Aorta (tissue), 5 donors: ENCODE measurements around the gene ZDHHC6. TPM values are rescaled to one million over a fixed set of nuclear protein-coding genes. Genes with fewer than 3 reads are reported as not detected.
"Not testable (repeated sequence)": the region's sequence is repeated elsewhere in the genome, so short reads cannot be mapped to it uniquely, and the experiment has no call there.

ENCODE experiments used
- ATAC-seq: fragments of 200-7000 bp; cut with Tn5 transposase; one replicate; pipeline ENCODE4 v1.9.1; 2022; ENCODE audit warnings: moderate library complexity; ENCODE audit not compliant: low FRiP score
- DNase-seq, 2 donors: peaks; one replicate each; pipeline ENCODE4 v3.0.0-alpha.2; 2020
- H3K27ac ChIP-seq, 2 donors: one replicate each; pipeline ENCODE4 v1.5.1; 2013; ENCODE audit warnings: low read length in 2 of 2, mild to moderate bottlenecking in 2 of 2, moderate library complexity in 2 of 2, control low read depth in 1 of 2, inconsistent platforms in 1 of 2, low read depth in 1 of 2
- H3K27me3 ChIP-seq, 2 donors: one replicate each; pipeline ENCODE4 v1.6.1; 2013; ENCODE audit warnings: control low read depth in 1 of 2, low read length in 1 of 2, mild to moderate bottlenecking in 1 of 2, moderate library complexity in 1 of 2; ENCODE audit not compliant: insufficient read depth in 2 of 2, control insufficient read depth in 1 of 2
- H3K36me3 ChIP-seq, 2 donors: one replicate each; pipeline ENCODE4 v1.6.1; 2013; ENCODE audit warnings: control low read depth in 1 of 2, low read length in 1 of 2, mild to moderate bottlenecking in 1 of 2; ENCODE audit not compliant: insufficient read depth in 2 of 2, control insufficient read depth in 1 of 2
- H3K4me1 ChIP-seq, 2 donors: one replicate each; pipeline ENCODE4 v1.6.1; 2013; ENCODE audit warnings: low read length in 2 of 2, control low read depth in 1 of 2, mild to moderate bottlenecking in 1 of 2, moderate library complexity in 1 of 2; ENCODE audit not compliant: insufficient read depth in 2 of 2, control insufficient read depth in 1 of 2
- H3K4me3 ChIP-seq, 2 donors: one replicate each; pipeline ENCODE4 v1.5.1; 2013; ENCODE audit warnings: low read length in 2 of 2, control low read depth in 1 of 2, mild to moderate bottlenecking in 1 of 2
- H3K9me3 ChIP-seq: one replicate; pipeline ENCODE4 v1.6.1; 2013; ENCODE audit warnings: mild to moderate bottlenecking, low read length; ENCODE audit not compliant: control insufficient read depth
- WGBS, 2 donors: extraction: QIAGEN DNeasy Blood & Tissue Kit; methylation state at CpG; one replicate each; pipeline ENCODE4 v1.1.7; 2013; 5-methylcytosine and 5-hydroxymethylcytosine counted together
- intact Hi-C, 2 donors: fragments of 100-400 bp; cut with DNase I; formaldehyde crosslinking; loops; one replicate each; pipeline versions ENCODE4 v1.14.2 to v1.15.0; 2022
- polyA plus RNA-seq, 2 donors: library from polyadenylated mRNA; stranded (reverse); fragments of 200-250 nt; gene quantifications; one replicate each; pipeline ENCODE4 v1.2.3, GENCODE V29; 2013
- total RNA-seq, 2 donors: library from RNA; stranded (reverse); fragmentation: NEBNext Ultra II Directional; extraction: Animal tissue kit (Norgen Biotek cat#: 25700); gene quantifications; one replicate each; pipeline ENCODE4 v1.2.1, GENCODE V29; 2021
- donor health status: healthy with polysubstance abuse.
- donor health status: Bipolar disorder and iron deficiency.
- donor health status: DM: no; HTN: no; CAD: no.
- donor health status: DM: no; HTN: no; CAD: no.
- donor health status: DM: yes; HTN: yes; CAD: no.

ZDHHC6 gene
- total and polyA plus RNA-seq, 4 donors: 24.8 to 41.7 (median 28.2) TPM

- WGBS, 2 donors: 16 to 17% methylated on average over 4 of the region's 4 CpGs
- intact Hi-C loops: no loop called here
- Histone ChIP-seq H3K4me1 (peaks cover 0 to 3% of the 10 kb centered on the region in 2 donors), H3K36me3 (no peaks in the 10 kb centered on the region), H3K27me3 (no peaks in the 10 kb centered on the region), H3K27ac (peak overlapping the region in 1 of 2 donors; percentile 75), H3K9me3 (no peaks in the 10 kb centered on the region), H3K4me3 (no peak overlapping the region)
- DNase-seq (no peak), ATAC-seq (peak; percentile 76)
Measured at GRCh38 chr10:112471878-112472487, 25.3 kb upstream of the ZDHHC6 start.

DNA sequence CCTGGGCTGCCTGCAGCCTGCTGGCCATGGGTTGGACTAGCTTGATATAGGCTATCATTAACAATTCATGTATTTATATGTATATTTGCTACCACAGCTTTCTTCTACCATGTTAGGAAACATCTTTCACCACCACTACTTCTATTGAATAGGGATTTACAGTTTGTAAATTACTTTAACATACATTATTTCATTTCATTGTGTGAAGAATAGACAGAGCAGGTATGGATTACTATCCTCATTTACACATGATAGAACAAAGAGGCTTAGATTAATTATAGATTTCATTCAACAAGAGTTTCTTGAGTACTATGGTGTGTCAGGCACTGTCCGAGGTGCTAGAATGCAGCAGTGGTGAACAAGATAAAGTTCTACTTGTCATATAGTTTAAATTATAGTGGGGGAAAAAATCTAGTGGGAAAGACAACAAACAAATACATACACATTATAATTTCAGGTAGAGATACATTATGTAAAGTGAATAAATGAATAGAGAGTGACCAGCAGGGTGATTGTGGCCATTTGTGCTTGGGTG, 20.9 kb upstream of the ZDHHC6 start:
- H3K4me3 ChIP-seq: no peak overlapping the region
- 80 to 84% methylated on average over 1 of the region's 1 CpG for WGBS, 2 donors
- ATAC-seq (no peak), DNase-seq (no peak)
- H3K9me3 ChIP-seq: no peaks in the 10 kb centered on the region
- no peaks in the 10 kb centered on the region for H3K27me3 ChIP-seq
- H3K4me1 ChIP-seq: peaks cover 0 to 3% of the 10 kb centered on the region in 2 donors
- intact Hi-C loops: no loop called here
- H3K36me3 ChIP-seq: peaks cover 0 to 1% of the 10 kb centered on the region in 2 donors
- no peak overlapping the region for H3K27ac ChIP-seq

GRCh38 chr10:112466802-112467201, 20.1 kb upstream of the ZDHHC6 start:
- no peak overlapping the region for H3K27ac ChIP-seq
- no peaks in the 10 kb centered on the region for H3K27me3 ChIP-seq
- no peaks in the 10 kb centered on the region for H3K4me1 ChIP-seq
- peaks cover 0 to 1% of the 10 kb centered on the region in 2 donors for H3K36me3 ChIP-seq
- H3K9me3 ChIP-seq: no peaks in the 10 kb centered on the region
- no peak for DNase-seq
- intact Hi-C loops: no loop called here
- ATAC-seq: no peak
- WGBS, 2 donors: 83 to 88% methylated on average over 3 of the region's 3 CpGs
- H3K4me3 ChIP-seq: no peak overlapping the region

- no peaks in the 10 kb centered on the region for H3K9me3 ChIP-seq
- DNase-seq (no peak), ATAC-seq (no peak)
- no peak overlapping the region for H3K27ac ChIP-seq
- H3K36me3 ChIP-seq: peaks cover 0 to 1% of the 10 kb centered on the region in 2 donors
- WGBS, 2 donors: 96 to 97% methylated on average over 3 of the region's 3 CpGs
- H3K27me3 ChIP-seq: no peaks in the 10 kb centered on the region
- intact Hi-C loops: no loop called here
- H3K4me1 ChIP-seq: no peaks in the 10 kb centered on the region
- H3K4me3 ChIP-seq: no peak overlapping the region
Measured at GRCh38 chr10:112465299-112465883, 18.7 kb upstream of the ZDHHC6 start.

GRCh38 chr10:112464074-112464473, 17.4 kb upstream of the ZDHHC6 start:
- H3K27me3 ChIP-seq, H3K27ac ChIP-seq, H3K4me1 ChIP-seq, intact Hi-C loops, H3K36me3 ChIP-seq, H3K4me3 ChIP-seq, H3K9me3 ChIP-seq, ATAC-seq: not testable (repeated sequence)
- DNase-seq: peak in 1 of 2 donors; percentile 69
- WGBS, 2 donors: 91% methylated on average over 5 of the region's 5 CpGs

DNA sequence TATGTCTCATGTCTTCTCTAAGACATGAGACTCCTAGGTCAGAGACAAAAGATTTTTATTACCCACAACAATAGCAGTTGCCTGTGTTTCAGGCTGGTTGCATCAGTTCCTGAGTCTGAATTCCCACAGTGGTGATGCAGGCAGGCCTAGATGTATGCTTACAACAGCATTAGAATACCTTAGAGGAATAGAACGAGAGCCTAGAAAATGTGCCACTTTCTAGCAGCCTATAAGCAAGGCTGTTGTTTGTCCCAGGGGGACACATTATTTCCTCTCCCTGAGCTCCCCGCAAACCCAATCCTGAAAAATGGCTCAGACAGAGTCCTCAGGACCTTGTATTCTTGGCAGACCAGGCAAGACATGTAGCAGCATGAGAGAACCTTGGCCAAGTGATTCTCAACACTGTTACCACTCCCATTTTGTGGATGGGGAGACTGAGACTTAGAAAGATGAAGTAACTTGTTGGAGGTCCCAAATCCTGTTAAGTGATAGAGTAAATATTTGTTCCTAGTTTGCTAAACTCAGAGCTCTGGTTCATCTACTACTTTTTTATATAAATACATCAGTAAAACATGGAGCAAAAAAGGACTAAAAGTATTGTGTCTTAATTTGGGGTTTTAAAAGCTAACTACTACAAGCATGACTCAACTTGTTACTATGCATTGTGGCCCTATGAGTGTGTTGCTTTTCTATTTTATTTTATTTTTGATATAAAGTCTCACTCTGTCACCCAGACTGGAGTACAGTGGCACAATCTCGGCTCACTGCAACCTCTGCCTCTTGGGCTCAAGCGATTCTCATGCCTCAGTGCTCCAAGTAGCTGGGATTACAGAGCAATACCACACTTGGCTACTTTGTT, 14.5 kb upstream of the ZDHHC6 start:
- Histone ChIP-seq H3K4me1 (no peaks in the 10 kb centered on the region), H3K27me3 (no peaks in the 10 kb centered on the region), H3K9me3 (no peaks in the 10 kb centered on the region), H3K4me3 (no peak overlapping the region), H3K27ac (no peak overlapping the region), H3K36me3 (peaks cover 0 to 1% of the 10 kb centered on the region in 2 donors)
- DNase-seq: no peak
- no peak for ATAC-seq
- intact Hi-C loops: no loop called here
- WGBS, 2 donors: 92 to 93% methylated on average over 4 of the region's 4 CpGs

DNA sequence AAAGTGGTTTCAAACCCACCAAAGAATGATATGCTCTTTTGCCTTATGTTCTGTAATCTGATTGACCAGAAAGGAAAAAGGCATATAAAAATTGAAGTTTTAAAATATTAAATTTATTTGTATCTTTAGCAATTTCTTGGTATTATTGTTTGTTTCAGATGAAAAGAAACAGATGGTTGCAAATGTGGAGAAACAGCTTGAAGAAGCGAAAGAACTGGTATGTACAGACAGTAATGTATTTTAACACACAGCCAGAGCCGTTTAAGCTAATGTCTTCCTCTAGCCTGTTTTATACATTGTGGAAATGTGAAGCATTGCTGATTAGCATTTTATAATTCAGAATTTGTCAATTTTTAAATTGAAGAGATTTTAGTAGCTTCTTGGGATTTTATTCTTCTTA, 13.7 kb upstream of the ZDHHC6 start:
- intact Hi-C loops: no loop called here
- ATAC-seq (no peak), DNase-seq (no peak)
- 90 to 95% methylated on average over 2 of the region's 2 CpGs for WGBS, 2 donors
- Histone ChIP-seq H3K4me1 (no peaks in the 10 kb centered on the region), H3K4me3 (no peak overlapping the region), H3K27ac (no peak overlapping the region), H3K9me3 (no peaks in the 10 kb centered on the region), H3K27me3 (no peaks in the 10 kb centered on the region), H3K36me3 (peaks cover 0 to 1% of the 10 kb centered on the region in 2 donors)

GRCh38 chr10:112456533-112456932, 9.8 kb upstream of the ZDHHC6 start:
- Histone ChIP-seq H3K4me1 (no peaks in the 10 kb centered on the region), H3K27me3 (no peaks in the 10 kb centered on the region), H3K27ac (no peak overlapping the region), H3K4me3 (no peak overlapping the region), H3K9me3 (no peaks in the 10 kb centered on the region), H3K36me3 (no peaks in the 10 kb centered on the region)
- ATAC-seq (no peak), DNase-seq (no peak)
- intact Hi-C loops: no loop called here
- WGBS, 2 donors: 93 to 94% methylated on average over 2 of the region's 2 CpGs
